ENCODE results near the gene CALHM5. TPM values are rescaled to one million over a fixed set of nuclear protein-coding genes. Genes with fewer than 3 reads are reported as not detected.

The CALHM5 gene
- total RNA-seq, 4 donors from 2014 or later = 0.59 to 1.3 (median 0.69) TPM

- intact Hi-C loops (cut with DNase I) = no loop called here
- Histone ChIP-seq H3K27ac (no peak overlapping the region), H3K36me3 (no peaks in the 10 kb centered on the region), H3K9me3 (no peaks in the 10 kb centered on the region), H3K4me1 (no peaks in the 10 kb centered on the region), H3K27me3 (no peaks in the 10 kb centered on the region), H3K4me3 (replicated peaks in 1 of 3) (no peak overlapping the region)
- TF ChIP-seq, protein P1, sequence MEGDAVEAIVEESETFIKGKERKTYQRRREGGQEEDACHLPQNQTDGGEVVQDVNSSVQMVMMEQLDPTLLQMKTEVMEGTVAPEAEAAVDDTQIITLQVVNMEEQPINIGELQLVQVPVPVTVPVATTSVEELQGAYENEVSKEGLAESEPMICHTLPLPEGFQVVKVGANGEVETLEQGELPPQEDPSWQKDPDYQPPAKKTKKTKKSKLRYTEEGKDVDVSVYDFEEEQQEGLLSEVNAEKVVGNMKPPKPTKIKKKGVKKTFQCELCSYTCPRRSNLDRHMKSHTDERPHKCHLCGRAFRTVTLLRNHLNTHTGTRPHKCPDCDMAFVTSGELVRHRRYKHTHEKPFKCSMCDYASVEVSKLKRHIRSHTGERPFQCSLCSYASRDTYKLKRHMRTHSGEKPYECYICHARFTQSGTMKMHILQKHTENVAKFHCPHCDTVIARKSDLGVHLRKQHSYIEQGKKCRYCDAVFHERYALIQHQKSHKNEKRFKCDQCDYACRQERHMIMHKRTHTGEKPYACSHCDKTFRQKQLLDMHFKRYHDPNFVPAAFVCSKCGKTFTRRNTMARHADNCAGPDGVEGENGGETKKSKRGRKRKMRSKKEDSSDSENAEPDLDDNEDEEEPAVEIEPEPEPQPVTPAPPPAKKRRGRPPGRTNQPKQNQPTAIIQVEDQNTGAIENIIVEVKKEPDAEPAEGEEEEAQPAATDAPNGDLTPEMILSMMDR (IDR thresholded peaks at IDR 0.05) = no peak
- TF ChIP-seq POLR2A (IDR thresholded peaks at IDR 0.05) = no peak
- no peak for DNase-seq
Observed at GRCh38 chr6:116508527-116508926, 2.9 kb upstream of the CALHM5 start.

DNA sequence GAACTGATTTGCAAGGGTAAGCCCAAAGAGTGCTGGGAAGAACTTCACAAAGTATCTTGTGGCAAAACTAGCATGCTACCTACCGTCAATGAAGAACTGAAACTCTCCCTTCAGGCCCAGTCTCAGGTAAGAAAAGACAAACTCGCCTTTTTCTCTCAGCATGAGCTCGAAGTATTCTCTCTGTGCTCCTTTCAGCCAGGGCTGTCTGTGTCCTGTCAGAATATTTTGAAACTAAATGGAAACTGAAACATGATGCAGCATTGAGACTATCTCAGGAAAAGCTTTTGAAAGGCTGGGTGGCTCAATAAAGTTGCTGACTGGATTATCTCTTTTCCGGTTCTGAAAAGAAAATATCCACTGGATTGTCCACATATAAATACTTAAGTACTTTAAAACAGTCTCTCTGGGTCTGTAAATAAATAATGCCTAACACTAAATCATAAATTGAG is 696 bp downstream of the CALHM5 start:
- WGBS, 2 donors = 67 to 68% methylated on average over 4 of the region's 4 CpGs
- Histone ChIP-seq H3K27me3 (no peaks in the 10 kb centered on the region), H3K36me3 (peaks cover 0 to 3% of the 10 kb centered on the region in 2 donors), H3K4me3 (replicated peaks in 1 of 3) (peak overlapping the region in 1 of 3 donors; percentile 21), H3K4me1 (no peaks in the 10 kb centered on the region), H3K27ac (peak overlapping the region; percentile 0 to 80 (median 69)), H3K9me3 (no peaks in the 10 kb centered on the region)
- intact Hi-C loops (cut with DNase I) = no loop called here
- no peak for DNase-seq
- TF ChIP-seq, protein P1 (IDR thresholded peaks at IDR 0.05) = no peak
- no peak for TF ChIP-seq POLR2A (IDR thresholded peaks at IDR 0.05)

DNA sequence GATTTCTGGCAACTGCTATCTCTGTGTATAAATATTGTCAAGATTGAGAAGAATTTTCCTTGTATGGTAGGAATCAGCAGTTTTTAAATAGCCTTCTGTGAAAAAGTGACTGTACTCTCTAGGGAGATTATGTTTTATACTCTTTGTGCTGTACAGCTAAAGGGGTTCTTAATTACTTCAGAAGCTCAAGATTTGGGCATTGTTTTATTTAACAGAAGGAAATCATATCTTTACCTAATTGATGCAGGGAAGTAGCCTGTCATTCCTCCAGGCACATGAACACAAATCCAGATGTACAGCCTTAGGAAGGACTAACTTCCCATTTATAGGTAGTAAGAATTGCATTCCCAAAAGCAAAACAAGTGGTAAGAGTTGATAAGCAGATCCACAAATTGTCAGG is 1.3 kb downstream of the CALHM5 start:
- Histone ChIP-seq H3K27ac (peak overlapping the region in 2 of 3 donors; percentile 69 to 80), H3K27me3 (no peaks in the 10 kb centered on the region), H3K9me3 (no peaks in the 10 kb centered on the region), H3K4me3 (replicated peaks in 1 of 3) (peak overlapping the region in 1 of 3 donors; percentile 21), H3K36me3 (peaks cover 0 to 4% of the 10 kb centered on the region in 2 donors), H3K4me1 (no peaks in the 10 kb centered on the region)
- DNase-seq = no peak
- no peak for TF ChIP-seq POLR2A (IDR thresholded peaks at IDR 0.05)
- TF ChIP-seq, protein P1 (IDR thresholded peaks at IDR 0.05) = no peak
- intact Hi-C loops (cut with DNase I) = no loop called here

DNA sequence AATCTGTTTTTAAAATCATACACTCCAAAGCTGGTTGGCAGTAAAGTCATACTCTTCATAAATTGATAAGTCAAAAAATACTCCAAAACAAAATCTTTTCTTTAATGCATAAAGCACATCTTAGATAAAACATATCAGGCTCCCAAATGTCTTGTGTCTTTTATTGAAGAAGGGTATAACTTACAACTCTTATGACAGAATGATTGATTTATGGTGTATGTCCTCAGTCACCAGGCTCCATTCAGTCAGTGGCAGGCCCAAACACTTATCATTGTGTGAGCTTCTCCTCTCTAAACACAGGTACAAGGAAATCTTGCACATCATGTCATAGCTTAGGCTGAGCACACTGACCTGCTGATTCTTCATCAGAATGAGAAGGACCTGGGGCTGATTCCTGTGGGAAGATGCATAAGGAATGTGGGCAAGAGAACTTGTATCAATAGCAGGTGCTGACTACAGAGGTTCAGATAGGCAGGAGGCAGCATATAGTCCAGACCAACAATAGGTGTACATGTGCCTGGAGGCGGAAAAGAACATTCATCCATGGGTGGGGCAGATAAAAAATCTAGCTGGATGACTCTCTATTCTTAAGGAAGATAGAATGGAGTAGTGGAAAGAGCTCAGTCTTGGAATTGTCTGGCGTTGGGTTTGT is 1.9 kb downstream of the CALHM5 start:
- WGBS, 2 donors = 89 to 92% methylated on average over 2 of the region's 2 CpGs
- Histone ChIP-seq H3K27me3 (no peaks in the 10 kb centered on the region), H3K4me1 (no peaks in the 10 kb centered on the region), H3K36me3 (peaks cover 0 to 4% of the 10 kb centered on the region in 2 donors), H3K9me3 (no peaks in the 10 kb centered on the region), H3K4me3 (replicated peaks in 1 of 3) (no peak overlapping the region), H3K27ac (no peak overlapping the region)
- no peak for DNase-seq
- TF ChIP-seq, protein P1 (IDR thresholded peaks at IDR 0.05) = no peak
- intact Hi-C loops (cut with DNase I) = no loop called here

GRCh38 chr6:116514111-116514510 is 2.7 kb downstream of the CALHM5 start:
- H3K4me3 ChIP-seq (replicated peaks in 1 of 3) = no peak overlapping the region
- no peaks in the 10 kb centered on the region for H3K9me3 ChIP-seq
- intact Hi-C loops (cut with DNase I) = no loop called here
- TF ChIP-seq, protein P1 (IDR thresholded peaks at IDR 0.05) = no peak
- no peak for TF ChIP-seq POLR2A (IDR thresholded peaks at IDR 0.05)
- no peak overlapping the region for H3K27ac ChIP-seq
- WGBS, 2 donors = 87 to 92% methylated on average over 4 of the region's 4 CpGs
- H3K27me3 ChIP-seq = no peaks in the 10 kb centered on the region
- peaks cover 0 to 4% of the 10 kb centered on the region in 2 donors for H3K36me3 ChIP-seq
- H3K4me1 ChIP-seq = no peaks in the 10 kb centered on the region
- DNase-seq = no peak

All from thyroid gland (tissue), 4 donors.